CD4-positive, alpha-beta T cell treated with Interleukin-4 for 4 hours (primary cell): ENCODE results near the gene PAM16.
"Not testable (repeated sequence)": the region's sequence is repeated elsewhere in the genome, so short reads cannot be mapped to it uniquely, and the experiment has no call there.

Experiments
- DNase-seq: peaks from one replicate; pipeline ENCODE4 v3.0.0-alpha.2; 2020

The PAM16 gene

DNA sequence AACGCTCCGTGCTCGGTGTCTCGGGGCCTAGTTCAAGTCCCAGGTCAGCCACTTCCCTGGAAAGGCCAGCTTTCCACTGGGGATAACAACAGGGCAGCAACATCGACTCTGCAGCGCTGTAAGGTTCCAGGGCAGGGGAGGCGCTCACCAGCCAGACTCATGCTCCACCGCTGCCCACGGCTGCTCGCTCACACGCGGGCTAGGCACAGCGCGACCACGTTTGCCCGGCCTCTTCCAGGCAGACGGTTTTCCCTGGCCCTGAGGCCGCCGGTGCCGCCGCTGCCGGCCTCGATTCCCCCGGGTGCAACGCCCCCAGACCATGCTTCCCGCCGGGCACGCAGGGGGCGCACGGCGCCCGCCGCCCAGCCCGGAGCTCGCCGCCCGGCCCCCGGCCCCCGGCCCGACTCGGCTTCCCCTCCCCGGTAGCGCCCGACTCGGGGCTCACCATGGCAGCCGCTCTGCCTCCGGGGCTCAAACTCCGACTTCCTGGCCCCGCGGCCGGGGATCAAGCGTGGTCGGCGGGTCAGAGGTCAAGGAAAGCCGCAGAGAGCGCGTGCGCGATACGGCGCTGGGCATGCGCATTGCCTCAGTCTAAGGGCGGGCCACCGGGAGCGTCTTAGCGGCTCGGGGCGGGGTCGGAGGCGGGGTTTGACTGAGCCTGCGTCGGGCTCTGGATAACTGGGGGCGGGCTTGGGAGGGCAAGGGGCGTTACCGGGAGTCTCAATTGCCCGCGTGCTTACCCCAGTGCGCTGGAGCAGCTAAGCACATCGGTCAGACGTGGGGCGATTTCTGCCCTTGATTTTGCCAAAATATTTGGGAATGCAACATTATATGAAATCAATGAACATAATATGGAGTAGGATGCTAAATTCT lies at the start of gene PAM16:
Gene PAM16, minus strand, starts transcription at position 535 of the 873 bp plus-strand sequence. Its CDS starts 87 bp downstream, at position 448.
- DNase-seq, result peak; percentile 95

DNA sequence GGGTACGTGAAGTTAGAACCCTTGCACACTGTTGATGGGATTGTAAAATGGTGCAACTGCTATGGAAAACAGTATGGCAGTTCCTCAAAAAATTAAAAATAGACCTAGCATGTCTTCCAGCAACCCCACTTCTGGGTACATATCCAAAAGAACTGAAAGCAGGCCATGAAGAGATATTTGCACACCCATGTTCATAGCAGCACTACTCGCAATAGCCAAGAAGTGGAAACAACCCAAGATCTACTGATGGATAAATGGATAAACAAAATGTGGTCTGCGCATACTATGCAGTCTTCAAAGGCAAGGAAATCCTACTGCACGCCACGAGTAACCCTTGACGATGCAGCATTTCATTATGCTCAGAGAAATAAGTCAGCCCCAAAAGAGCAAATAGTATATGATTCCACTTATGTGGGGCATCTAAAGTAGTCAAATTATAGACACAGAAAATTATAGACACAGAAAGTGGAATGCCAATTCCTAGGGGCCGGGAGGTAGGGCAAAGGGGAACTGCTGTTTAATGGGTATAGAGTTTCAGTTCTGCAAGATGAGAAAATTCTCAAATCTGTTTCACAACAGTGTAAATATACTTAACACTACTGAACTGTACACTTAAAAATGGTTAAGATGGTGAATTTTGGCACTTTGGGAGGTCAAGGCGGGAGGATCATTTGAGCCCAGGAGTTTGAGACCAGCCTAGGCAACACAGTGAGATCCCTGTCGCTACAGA lies 48.0 kb upstream of the PAM16 start:
- DNase-seq, result no peak

DNA sequence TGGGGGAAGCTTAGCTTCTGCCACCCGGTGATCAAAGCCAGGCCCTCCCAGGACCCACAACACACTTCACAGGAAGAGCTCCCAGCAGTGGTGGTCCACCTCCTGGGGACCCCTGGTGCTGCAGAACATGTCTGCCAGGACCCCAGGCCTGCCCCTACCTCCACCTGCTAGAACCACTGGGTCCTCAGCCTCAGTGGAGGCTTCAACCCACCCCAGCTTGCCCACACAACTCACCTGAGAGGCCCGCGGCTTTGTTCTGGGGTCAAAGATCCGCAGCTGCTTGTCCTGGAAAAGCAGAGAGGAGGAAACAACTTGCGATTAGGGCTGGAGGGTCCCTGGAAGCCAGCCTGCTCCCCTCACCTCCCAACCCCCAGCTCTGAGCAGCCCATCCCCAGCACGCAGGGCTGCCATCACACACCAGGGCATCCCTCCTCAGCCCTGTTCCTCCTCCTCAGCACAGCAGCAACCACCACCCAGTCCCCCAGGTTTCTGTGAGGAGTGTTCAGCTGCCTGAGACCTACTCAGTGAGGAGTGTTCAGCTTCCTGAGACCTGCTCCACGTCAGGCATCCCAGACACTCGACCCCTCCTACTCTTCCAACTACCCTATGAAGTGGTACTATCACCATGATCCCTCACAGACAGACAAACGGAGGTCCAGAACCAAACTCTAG lies 44.1 kb upstream of the PAM16 start:
- DNase-seq, result no peak

DNA sequence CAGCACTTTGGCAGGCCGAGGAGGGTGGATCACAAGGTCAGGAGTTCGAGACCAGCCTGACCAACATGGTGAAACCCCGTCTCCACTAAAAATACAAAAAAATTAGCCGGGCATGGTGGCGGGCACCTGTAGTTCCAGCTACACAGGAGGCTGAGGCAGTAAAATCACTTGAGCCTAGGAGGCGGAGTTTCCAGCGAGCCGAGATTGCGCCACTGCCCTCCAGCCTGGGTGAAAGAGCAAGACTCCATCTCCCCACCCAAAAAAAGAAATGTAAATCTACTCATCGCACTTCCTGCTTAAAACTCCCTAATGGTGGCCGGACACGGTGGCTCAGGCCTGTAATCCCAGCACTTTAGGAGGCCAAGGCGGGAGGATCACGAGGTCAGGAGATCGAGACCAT lies 42.7 kb upstream of the PAM16 start:
- not testable (repeated sequence) for DNase-seq

DNA sequence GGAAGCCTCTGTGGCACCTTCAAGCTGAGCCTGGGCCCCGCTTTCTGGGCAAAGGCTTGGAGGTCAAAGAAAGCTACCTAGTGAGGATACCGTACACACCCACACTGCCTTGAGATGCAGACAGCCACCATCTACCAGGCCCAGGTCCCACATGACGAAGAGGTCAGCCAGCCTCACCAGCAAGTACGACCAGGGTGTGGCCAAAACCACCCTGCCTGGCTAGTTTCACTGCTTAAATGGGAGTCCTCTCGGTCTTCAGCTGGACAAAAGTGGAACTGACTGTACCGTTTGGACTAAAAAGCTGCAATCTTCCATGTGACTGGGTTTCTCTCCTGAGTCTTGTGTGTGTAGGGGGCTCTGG lies 42.1 kb upstream of the PAM16 start:
- no peak for DNase-seq

DNA sequence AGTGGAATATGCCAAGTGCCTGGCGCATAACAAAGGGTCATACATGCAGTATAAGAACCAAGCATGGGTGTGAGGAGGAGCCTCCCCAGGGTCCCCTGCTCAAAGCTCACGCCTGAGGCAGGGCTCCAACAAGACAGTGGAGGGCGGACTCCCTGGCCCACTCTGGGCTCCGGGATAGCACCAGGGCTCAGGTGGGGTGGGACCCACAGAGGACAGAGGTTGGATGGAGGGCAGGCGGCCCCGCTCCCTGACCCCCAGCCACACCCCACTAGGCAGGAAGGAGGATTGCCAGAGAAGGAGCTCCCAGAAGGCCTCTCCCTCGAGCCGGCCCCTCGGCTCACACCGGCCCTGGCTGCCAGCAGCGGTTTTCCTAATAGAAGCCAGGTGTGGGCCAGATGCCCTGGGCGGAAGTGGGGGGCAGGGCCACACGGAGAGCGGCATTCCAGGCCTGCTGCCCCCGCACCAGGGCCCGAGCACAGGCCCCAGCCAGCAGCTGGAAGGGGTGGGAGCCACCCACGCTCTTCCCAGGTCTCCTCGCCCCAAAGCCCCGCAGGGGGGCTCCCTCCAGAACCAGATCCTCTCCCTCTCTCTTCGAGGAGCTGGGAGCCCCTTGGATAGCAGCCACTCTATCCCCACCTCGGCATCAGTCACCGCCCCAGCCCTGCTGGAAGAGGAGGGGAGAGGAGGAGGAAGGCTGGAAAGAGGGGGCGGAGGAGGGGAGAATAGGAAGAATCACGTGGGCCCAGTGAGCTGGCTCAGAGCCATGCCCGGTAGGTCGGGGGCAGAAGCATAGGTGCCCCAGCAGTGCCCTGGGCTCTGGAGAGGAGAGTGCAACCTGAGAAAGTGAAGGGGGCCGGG lies 41.5 kb upstream of the PAM16 start:
- DNase-seq, result no peak

DNA sequence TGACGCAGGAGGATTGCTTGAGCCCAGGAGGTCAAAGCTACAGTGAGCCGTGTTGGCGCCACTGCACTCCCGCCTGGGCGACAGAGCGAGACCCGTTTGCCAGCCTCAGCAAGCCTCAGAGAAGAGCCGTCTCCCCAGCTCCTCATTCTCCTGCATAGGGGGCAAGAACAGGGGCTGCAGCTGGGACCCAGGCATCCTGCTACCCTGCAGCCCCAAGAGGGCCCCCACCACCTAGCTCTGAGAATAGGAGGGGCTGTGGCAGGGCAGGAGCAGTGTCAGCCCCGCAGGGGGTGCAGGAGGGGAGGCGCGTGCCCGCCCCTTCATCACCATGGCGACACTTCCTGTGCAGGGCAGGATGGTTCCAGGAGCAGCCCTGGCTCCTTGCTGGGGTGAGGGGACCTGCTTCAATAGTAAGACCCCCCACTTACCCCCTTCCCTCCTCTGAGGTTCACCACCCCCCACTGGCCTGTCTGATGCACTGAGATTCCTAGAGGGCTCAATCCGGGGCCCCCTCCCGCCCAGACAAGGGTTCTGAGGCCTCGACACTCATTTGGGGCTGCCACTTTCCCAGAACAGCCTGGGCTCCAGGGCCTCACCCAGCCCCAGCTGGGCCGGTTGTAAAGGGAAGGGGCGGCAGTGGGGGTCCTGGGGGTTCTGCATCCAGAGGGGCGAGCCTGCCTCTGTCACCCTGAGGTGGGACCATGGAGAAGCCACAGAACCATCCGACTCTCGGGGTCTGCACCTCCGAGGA lies 40.7 kb upstream of the PAM16 start:
- no peak for DNase-seq

DNA sequence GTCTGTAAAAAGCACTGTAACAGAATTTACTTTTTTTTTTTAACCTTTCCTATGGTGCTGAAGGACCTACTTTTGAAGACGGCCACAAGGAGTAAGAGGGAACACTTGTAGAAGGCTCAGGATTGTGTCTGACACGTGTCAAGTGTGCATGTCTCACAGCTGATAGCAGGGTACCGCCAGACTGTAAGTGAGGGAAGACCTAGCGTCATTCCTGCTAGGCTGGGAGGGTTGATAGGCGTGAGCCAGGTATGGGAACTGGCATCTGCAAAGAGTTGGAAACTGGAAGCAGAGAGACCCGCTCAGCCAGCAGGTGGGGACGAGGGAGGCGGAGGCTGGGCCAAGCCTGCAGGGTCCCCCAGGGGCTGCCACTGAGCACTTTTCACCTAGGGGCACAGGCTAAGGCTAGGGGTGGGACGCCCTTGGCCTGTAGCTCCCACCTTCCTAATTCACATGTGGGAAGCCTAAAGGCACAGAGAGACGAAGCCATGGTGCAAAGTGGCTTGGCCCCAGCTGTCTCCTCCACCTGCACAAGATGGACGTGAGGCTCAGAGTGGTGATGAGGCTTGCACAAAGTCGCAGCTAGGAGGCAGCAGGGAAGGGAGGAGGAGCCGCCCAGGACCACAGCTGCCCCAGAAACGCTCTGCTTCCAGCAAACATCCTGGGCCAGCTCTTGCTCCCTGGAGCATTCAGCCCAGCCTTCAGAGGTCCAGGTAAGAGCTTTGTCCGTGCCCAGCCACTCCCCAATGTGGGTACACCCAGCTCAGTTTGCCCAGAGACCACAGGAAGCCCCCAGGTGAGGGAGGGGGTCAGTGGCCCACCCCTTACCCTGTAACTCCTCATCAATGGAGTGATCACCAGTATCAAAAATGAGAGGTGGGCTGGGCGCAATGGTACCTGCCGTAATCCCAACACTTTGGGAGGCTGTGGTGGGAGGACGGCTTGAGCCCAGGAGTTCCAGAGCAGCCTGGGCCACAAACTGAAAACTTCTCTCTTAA lies 39.4 kb upstream of the PAM16 start:
- DNase-seq, result no peak

DNA sequence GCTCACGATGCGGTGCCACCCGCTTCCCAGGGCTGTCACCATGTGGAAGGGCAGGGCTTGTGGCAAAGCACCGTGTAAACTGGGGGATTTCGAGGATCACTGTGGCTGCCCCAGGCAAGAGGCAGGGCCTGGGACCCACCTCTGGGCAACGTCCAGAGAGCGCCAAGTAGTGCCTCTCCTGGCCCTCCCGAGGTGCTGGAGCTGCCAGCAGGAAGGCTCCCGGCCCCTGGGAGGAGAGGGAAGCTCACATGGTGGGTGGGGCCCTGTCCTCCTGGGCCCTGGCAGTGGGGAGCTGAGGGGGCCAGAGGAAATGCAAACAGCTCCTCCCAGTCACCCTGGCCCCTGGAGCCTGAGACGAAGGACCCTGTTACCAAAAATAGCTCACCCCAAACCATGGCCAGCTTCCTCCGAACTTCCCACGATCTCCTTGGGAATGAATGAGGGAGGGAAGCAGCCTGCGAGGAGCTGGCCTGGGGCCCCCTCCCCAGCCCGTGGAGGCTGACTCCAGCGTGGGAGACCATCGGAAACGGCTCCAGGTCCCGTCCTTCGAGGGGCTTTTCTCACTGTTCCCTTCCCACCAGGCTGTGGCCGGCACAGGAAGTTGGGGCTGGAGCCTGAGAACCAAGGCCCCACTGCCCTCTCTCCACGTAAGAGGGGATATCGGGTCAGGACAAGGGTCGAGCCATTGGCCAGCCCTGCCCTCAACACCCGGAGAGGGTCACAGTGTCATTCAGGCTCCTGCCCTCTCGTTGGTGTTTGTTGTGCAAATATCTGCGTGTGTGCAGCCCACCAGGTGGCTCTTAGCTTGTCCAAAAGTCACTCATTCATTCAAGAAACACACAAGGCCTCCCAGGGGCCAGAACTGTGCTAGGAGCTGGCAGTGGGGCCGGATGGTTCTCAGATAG lies 38.2 kb upstream of the PAM16 start:
- DNase-seq, result no peak

DNA sequence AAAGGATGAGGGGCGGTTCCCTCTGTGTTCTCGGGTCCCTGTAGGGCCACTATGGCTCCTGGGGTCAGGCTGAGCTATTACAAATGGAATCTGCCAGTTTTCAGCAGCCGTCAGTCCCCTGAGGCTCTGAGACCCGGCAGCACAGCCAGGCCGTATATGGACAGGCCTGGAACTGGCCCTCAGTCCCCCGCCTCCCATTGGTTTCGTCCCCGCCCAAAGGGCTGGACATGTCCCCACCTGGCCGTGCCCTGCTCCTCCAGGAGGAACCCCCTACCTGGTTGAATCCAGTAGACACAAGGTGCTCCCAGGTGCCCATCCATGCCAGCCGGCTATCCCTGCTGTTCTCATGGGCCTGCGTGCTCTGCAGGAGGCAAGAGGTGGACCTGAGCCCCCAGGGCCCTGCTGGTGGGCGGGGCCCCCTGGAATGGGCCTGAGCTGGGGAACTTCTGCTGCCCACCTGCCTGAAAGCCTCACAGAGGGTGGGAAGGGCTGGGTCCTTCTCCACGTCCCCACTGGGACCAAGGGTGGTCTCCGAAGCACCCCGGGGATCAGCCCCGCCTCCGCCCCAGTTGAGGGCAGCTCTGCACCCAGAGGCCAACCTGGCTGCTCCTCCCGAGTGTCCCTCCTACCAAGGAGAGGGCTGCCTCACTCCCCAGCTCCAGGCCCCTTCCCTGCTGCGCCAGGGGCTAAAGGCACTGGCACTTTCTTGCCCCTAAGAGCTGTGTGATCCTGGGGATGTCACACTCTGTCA lies 37.3 kb upstream of the PAM16 start:
- no peak for DNase-seq

DNA sequence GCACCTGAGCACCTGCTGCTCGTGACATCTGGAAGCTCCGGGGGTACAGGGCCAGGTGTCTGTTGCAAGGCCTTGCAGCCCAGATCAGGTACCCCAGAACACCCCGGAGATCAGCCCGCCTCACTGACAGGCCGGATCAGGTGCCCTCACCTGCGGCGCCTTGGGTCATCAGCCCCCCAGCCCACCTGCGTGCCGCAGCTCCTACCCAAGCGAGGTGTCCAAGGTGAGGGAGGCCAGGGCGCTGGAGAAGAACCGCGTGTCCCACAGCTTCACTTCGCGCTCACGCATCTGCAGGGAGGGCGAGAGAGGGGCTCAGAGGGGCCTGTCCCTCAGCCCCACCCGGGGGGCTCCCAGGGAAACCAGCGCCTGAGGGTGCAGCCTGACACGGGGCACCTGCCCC lies 36.7 kb upstream of the PAM16 start:
- DNase-seq, result no peak

DNA sequence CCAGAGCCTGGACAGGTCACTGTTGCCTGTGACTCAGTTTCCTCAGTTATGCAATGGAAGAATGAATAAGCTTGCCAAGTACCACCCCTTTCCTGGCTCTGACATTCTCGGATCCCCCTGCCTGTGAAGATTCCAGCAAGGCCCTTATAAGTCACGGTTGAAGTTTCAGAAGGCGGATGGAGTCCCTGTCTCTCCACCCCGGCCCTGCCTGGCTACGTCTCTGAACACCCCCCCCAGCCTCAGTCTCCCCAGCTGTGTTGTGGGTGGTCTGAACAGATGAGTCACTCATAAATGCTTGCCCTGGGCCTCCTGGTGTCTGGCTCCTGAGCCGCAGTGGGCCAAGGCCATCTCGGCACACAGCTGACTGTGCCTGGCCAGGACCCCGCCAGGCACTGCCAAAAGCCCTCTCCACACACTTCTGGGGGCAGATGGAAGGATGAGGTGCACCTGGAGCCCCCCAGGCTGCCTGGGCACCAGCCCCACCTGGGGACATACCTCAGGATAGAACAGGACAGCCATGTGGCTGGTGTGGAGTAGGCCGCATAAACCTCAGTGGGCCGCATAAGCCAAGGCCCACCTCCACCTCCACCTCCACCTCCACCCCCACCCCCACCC lies 35.9 kb upstream of the PAM16 start:
- DNase-seq, result no peak

DNA sequence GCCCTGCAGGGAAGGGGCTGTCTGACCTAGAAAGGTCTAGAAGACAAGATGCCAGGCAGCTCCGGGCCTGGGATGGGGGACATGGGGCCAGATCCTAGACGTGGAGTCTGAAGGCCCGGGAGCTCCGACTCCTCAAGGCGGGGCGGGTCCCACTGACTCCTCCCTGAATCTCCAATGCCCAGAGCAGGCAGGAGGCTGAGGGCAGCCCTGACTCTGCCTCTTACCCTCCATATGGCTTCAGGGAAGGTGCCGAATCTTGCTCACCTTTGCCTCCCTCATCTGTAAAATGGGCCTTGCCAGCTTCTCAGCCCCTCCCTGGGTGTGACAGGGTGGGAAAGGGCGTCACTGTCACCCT lies 35.3 kb upstream of the PAM16 start:
- DNase-seq, result no peak

DNA sequence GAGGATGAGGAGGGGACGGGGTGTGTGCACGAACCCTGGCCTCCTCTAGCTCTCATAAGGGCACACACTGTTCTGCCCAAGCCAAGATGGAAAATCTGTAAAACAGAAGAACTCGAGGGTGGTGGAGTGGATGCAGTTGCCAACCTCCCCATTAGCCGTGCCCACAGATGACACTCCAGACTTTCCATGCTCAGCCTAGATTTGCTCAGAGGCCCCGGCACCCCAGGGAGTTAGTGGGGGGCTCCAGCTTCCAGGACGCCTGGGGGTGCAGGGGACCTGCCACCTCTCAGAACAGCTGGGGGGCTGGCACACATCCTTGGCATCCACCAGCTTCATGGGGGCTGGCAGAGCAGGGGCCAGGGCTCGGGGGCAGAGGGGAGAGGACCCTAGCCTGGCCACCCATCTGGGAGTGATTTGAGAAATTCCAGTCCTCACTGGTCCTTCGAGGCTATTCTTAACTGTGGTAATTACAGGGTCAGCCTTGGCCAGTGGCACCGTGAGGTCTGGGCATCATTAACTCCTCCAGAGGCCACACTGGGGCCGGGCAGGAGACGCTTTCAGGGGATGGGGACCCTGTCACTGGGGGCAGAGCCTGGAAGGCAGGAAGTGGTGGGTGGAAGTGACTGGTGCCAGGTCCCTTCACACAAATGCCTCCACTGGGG lies 34.8 kb upstream of the PAM16 start:
- no peak for DNase-seq

DNA sequence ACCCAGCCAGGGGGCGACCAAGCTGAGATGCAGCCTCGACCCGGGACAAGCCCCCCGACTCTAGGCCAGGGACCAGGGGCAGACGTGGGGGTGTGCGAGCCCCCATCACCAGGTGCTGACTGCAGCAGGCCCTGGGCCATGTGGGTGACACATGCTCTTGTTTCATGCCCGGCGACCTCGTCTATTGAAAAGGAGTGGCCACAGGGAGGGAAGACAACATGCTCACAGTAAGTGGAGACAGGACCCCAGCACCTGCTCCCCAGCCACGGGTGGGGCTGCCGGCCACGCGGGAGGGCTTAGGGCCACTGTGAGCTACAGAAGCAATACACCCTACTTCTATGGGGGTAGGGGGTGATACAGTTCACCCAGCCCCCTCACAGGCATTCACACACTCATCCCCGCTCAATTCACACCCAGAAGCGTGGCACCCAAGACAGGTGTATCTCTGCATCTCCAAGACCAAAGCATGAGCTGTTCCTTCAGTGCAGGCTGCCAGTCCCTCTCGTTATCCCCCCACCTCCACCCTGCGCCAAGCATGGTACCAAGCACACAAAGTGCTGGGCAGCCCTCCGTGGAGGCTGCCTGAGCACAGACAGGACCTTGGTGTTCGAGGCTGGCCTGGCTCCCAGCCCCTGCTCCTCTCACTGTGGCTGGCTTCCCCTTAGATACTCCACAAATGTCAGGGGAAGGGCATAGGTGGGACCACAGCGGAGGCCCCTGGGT lies 34.1 kb upstream of the PAM16 start:
- no peak for DNase-seq

DNA sequence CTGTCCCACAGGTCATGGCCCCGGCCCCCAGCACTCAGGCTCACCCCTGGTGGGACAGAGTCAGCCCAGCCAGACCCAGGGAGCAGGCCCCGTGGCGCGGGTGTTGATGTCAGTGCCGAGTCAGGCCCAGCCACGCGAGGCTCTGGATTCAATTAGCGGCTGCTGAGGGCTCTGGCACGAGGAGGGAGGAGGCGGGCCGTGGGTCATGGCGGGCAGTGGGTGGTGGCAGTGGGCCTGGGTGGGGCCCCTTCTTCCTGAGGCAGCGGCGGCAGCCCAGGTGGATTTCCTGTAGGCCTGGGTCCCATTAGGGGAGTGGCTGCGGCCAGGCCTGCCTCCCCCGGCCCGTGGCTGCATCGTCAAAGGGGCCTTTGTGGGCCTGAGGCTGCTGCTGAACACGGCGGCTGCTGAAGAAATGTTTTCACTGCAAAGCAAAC lies 33.4 kb upstream of the PAM16 start:
- no peak for DNase-seq
